K562 (cell line): ENCODE data around the gene CARD8. TPM values are rescaled to one million over a fixed set of nuclear protein-coding genes. Genes with fewer than 3 reads are reported as not detected.
A peak's percentile ranks its signal among the peaks of the same experiment; 100 is the strongest.

Source experiments
- CREB3 ChIP-seq: fragments of 450-650 bp; conservative IDR thresholded peaks from 2 replicates; pipeline ENCODE4 v1.6.1; 2016; ENCODE audit warnings: missing genetic modification characterization, low read depth, mild to moderate bottlenecking, missing compliant biosample characterization, moderate library complexity
- E2F1 ChIP-seq: sonication (generic); formaldehyde crosslinking; IDR thresholded peaks from 2 replicates; pipeline ENCODE4 v1.8.1; 2023; ENCODE audit warnings: mild to moderate bottlenecking, missing genetic modification reagents, moderate library complexity
- ETV5 ChIP-seq: sonication (generic); formaldehyde crosslinking; IDR thresholded peaks from 2 replicates; pipeline ENCODE4 v1.4.0; 2020; ENCODE audit warnings: low read depth, mild to moderate bottlenecking, missing genetic modification reagents
- EZH2 ChIP-seq: IDR thresholded peaks from 2 replicates; pipeline ENCODE4 v1.6.1; 2012; ENCODE audit warnings: low read depth, mild to moderate bottlenecking, inconsistent platforms, low read length, borderline replicate concordance
- IFI16 ChIP-seq: fragments of 250-450 bp; sonication (Bioruptor Pico); IDR thresholded peaks from 2 replicates; pipeline ENCODE4 v2.1.2; 2022; ENCODE audit warnings: mild to moderate bottlenecking, inconsistent platforms
- IRF1 ChIP-seq: sonication (generic); formaldehyde crosslinking; IDR thresholded peaks from 2 replicates; pipeline ENCODE4 v1.8.0; 2022; ENCODE audit warnings: missing genetic modification reagents, mild to moderate bottlenecking, borderline replicate concordance
- L3MBTL2 ChIP-seq: fragments of 450-650 bp; IDR thresholded peaks from 2 replicates; pipeline ENCODE4 v1.6.1; 2016; ENCODE audit warnings: mild to moderate bottlenecking, moderate library complexity
- MCM3 ChIP-seq: fragments of 450-650 bp; IDR thresholded peaks from 2 replicates; pipeline ENCODE4 v1.6.1; 2016
- MTA1 ChIP-seq: fragments of 450-650 bp; IDR thresholded peaks from 2 replicates; pipeline ENCODE4 v1.6.1; 2017; ENCODE audit warnings: borderline replicate concordance
- MTF1 ChIP-seq: fragments of 250-450 bp; sonication (Bioruptor Pico); IDR thresholded peaks from 2 replicates; pipeline ENCODE4 v1.9.0; 2021; ENCODE audit warnings: moderate library complexity, mild to moderate bottlenecking, inconsistent platforms, borderline replicate concordance
- RCOR1 ChIP-seq, 2 experiments: IDR thresholded peaks; 2 replicates each; pipeline ENCODE4 v1.6.1; 2012; ENCODE audit warnings: low read depth in 2 of 2, low read length in 2 of 2, borderline replicate concordance in 1 of 2, improper control_type of control experiment in 1 of 2
- RHOXF2B ChIP-seq: fragments of 250-450 bp; sonication (Bioruptor Pico); conservative IDR thresholded peaks from 2 replicates; pipeline ENCODE4 v1.5.1; 2021
- SMARCE1 ChIP-seq: fragments of 450-650 bp; IDR thresholded peaks from 2 replicates; pipeline ENCODE4 v1.7.1; 2016; ENCODE audit warnings: mild to moderate bottlenecking
- TCFL5 ChIP-seq: fragments of 250-450 bp; sonication (Bioruptor Pico); conservative IDR thresholded peaks from 2 replicates; pipeline ENCODE4 v1.6.1; 2021; ENCODE audit warnings: mild to moderate bottlenecking, moderate library complexity, matching md5 sums
- TEAD1 ChIP-seq, 2 experiments: fragments of 450-650 bp in 1 of 2; sonication (generic) in 1 of 2; formaldehyde crosslinking; IDR thresholded peaks; 2 replicates each; pipeline versions ENCODE4 v1.4.0 to v1.8.0; 2020 to 2022; ENCODE audit warnings: mild to moderate bottlenecking in 2 of 2, missing genetic modification reagents in 1 of 2
- TSC22D4 ChIP-seq: fragments of 450-650 bp; IDR thresholded peaks from 2 replicates; pipeline ENCODE4 v1.6.1; 2016; ENCODE audit warnings: missing genetic modification characterization, missing biosample characterization, control low read depth
- ZFP30 ChIP-seq: fragments of 250-450 bp; sonication (Bioruptor Pico); IDR thresholded peaks from 2 replicates; pipeline ENCODE4 v1.8.0; 2022; ENCODE audit warnings: moderate library complexity, mild to moderate bottlenecking, inconsistent platforms, borderline replicate concordance
- ZNF511 ChIP-seq: sonication (generic); formaldehyde crosslinking; IDR thresholded peaks from 2 replicates; pipeline ENCODE4 v1.8.0; 2022; ENCODE audit warnings: mild to moderate bottlenecking, missing genetic modification reagents
- polyA plus RNA-seq, 8 experiments: library from polyadenylated mRNA; depleted of rRNA in 4 of 8; stranded (reverse) in 5 of 8; unstranded in 3 of 8; fragments of >200 nt; fragmentation: Nextera tagmentation in 2 of 8; fragmentation: Illumina TruSeq in 1 of 8; extraction: Ambion mirVana in 2 of 8; extraction: Trizol in 1 of 8; gene quantifications; 2 replicates each; pipeline versions ENCODE4 v1.2.1 to v1.2.3, GENCODE V29; 2011 to 2014; ENCODE audit warnings: inconsistent platforms in 1 of 8, missing spikeins in 1 of 8
- total RNA-seq, 7 experiments: library from RNA; depleted of rRNA in 6 of 7; stranded (reverse); fragments of >200 nt in 6 of 7; fragmentation: Illumina TruSeq in 2 of 7; extraction: Trizol in 2 of 7; gene quantifications; 2 replicates each; pipeline versions ENCODE4 v1.2.1 to v1.2.3, GENCODE V29; 2011 to 2021; ENCODE audit warnings: low replicate concordance in 1 of 7
- TF ChIP-seq, protein P1 (sequence below): sonication (generic); formaldehyde crosslinking; IDR thresholded peaks from 2 replicates; pipeline ENCODE4 v1.8.0; 2022; ENCODE audit warnings: missing genetic modification reagents, mild to moderate bottlenecking, moderate library complexity, borderline replicate concordance
- TF ChIP-seq, protein P2 (sequence below), 2 experiments: IDR thresholded peaks; 2 replicates each; pipeline ENCODE4 v1.6.1; 2012; ENCODE audit warnings: improper control_type of control experiment in 2 of 2, low read depth in 2 of 2, low read length in 2 of 2, borderline replicate concordance in 1 of 2

Gene CARD8
- total and polyA plus RNA-seq, 9 of the 15 experiments (the other 6 are each of a cell fraction or from before 2014, with no cell fraction given), result 11.5 to 26.4 (median 20.8) TPM

DNA sequence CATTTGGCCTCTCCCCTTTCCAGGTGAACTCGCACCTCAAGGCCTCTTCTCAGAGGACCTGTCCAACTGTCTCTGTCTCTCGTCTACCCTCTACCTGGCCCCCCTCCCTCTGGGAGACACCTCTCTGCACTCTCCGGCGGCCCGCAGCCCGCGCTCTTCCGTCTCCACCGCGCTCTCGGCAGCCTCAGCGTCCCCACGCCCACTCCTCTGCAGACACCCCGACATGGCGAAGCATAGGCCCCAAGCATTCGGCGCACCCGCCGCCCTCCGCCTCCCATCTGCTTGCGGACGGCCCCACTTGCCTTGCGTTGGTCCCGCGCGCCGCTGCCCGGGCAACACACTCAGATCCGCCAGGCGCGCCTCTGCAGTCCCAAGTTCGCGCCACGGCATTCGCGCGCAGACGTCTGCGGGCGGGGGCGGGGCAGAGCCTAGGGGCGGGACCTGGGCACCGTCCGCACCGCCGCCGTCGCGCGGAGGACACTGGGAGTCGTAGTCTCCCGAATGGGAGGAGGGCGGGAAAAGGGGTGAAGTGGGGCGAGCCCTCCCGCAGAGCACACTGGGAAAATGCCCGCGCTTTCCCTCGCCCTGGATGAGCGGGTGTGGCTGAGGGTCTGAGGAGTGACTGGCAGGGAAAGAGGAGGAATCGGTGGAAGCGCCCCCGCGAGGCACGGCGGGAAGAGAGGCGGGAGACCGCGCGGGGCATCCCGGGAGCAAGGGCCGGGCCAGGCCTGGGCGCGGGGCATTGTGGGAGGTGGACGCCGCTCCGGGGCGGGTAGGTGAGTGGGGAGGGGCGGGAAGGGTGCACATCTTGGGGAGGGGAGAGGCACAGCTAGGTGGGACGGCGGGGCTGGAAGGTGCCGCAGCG, 85.5 kb downstream of the CARD8 start, which contains the start of the genes LIG1 and ZSWIM9 (continued):
- TF ChIP-seq MTF1 (CRISPR knock-in tag), result no peak
- TF ChIP-seq MCM3, result no peak
- TF ChIP-seq TSC22D4 (tag), result no peak
- TF ChIP-seq EZH2, result no peak
- no peak for TF ChIP-seq IFI16 (CRISPR knock-in tag)
- peak; percentile 74 for TF ChIP-seq L3MBTL2
- no peak; the same call in 1 of the 2 replicates for TF ChIP-seq MTA1
- no peak for TF ChIP-seq RHOXF2B (CRISPR knock-in tag)
- TF ChIP-seq IRF1, result no peak
- 0 out of 4 replicates have a peak, but pooled peaks of 1 of the 2 experiments have one; percentile 5 for TF ChIP-seq RCOR1 (IDR thresholded peaks at IDR 0.05; ENCODE audit: borderline replicate concordance in 1 of 2, low read depth in 2 of 2, low read length in 2 of 2)
- TF ChIP-seq, protein P1, sequence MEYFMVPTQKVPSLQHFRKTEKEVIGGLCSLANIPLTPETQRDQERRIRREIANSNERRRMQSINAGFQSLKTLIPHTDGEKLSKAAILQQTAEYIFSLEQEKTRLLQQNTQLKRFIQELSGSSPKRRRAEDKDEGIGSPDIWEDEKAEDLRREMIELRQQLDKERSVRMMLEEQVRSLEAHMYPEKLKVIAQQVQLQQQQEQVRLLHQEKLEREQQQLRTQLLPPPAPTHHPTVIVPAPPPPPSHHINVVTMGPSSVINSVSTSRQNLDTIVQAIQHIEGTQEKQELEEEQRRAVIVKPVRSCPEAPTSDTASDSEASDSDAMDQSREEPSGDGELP (CRISPR knock-in tag), result peak; percentile 73
- TF ChIP-seq TEAD1 (CRISPR knock-in tag; IDR thresholded peaks at IDR 0.05), result peak; percentile 71 to 84; a peak in 3 of 4 replicates
- TF ChIP-seq, protein P2, sequence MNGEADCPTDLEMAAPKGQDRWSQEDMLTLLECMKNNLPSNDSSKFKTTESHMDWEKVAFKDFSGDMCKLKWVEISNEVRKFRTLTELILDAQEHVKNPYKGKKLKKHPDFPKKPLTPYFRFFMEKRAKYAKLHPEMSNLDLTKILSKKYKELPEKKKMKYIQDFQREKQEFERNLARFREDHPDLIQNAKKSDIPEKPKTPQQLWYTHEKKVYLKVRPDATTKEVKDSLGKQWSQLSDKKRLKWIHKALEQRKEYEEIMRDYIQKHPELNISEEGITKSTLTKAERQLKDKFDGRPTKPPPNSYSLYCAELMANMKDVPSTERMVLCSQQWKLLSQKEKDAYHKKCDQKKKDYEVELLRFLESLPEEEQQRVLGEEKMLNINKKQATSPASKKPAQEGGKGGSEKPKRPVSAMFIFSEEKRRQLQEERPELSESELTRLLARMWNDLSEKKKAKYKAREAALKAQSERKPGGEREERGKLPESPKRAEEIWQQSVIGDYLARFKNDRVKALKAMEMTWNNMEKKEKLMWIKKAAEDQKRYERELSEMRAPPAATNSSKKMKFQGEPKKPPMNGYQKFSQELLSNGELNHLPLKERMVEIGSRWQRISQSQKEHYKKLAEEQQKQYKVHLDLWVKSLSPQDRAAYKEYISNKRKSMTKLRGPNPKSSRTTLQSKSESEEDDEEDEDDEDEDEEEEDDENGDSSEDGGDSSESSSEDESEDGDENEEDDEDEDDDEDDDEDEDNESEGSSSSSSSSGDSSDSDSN (IDR thresholded peaks at IDR 0.05; ENCODE audit: borderline replicate concordance in 1 of 2, low read depth in 2 of 2, low read length in 2 of 2), result no peak
- 0 out of 2 replicates have a peak, but pooled peaks have one; percentile 42 for TF ChIP-seq CREB3
- TF ChIP-seq E2F1, result peak; percentile 97
- no peak for TF ChIP-seq ETV5 (CRISPR knock-in tag)
- no peak for TF ChIP-seq SMARCE1
- peak; percentile 97 for TF ChIP-seq ZNF511 (CRISPR knock-in tag)
- TF ChIP-seq ZFP30 (CRISPR knock-in tag), result no peak
- TF ChIP-seq TCFL5 (CRISPR knock-in tag), result no peak
